Measurements from ENCODE around the gene ZFP69. TPM values are rescaled to one million over a fixed set of nuclear protein-coding genes. Genes with fewer than 3 reads are reported as not detected.
A peak's percentile ranks its signal among the peaks of the same experiment; 100 is the strongest.
"Not testable (repeated sequence)": the region's sequence is repeated elsewhere in the genome, so short reads cannot be mapped to it uniquely, and the experiment has no call there.

ZFP69 gene
- total RNA-seq, 3 donors from 2014 or later = 2.2 to 4.8 (median 4.6) TPM

DNA sequence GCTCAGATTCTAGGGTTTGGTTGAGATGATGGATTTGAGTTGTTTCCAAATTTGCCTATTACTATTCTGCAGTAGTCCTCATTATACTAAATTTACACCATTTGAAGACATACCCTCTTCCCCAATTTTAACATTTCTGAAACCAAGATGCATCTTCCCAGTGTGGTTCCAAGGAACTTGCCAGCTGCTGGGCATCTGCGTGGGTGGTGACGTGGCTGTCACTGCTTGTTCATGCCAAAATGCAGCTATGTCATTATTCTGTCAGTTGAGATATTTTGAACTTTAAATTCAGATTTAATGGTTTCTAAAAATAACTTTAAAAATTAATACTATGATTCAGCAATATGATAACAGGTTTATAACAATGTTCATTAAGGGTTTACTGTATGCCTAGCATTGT is 1.2 kb downstream of the ZFP69 start:
- Histone ChIP-seq H3K9me3 (peaks cover 12 to 29% of the 10 kb centered on the region in 2 donors), H3K4me3 (peak overlapping the region; percentile 76 to 87 (median 79)), H3K27ac (no peak overlapping the region), H3K27me3 (no peaks in the 10 kb centered on the region), H3K4me1 (peaks cover 0 to 3% of the 10 kb centered on the region in 2 donors), H3K36me3 (no peaks in the 10 kb centered on the region)
- no peak for DNase-seq (ENCODE audit: low spot score in 2 of 2)
- intact Hi-C loops (cut with DNase I; ENCODE audit: low total_unique reads) = no loop called here
- TF ChIP-seq POLR2A (IDR thresholded peaks at IDR 0.05) (no peak), POLR2AphosphoS5 (IDR thresholded peaks at IDR 0.05) (no peak)
- TF ChIP-seq, protein P1, sequence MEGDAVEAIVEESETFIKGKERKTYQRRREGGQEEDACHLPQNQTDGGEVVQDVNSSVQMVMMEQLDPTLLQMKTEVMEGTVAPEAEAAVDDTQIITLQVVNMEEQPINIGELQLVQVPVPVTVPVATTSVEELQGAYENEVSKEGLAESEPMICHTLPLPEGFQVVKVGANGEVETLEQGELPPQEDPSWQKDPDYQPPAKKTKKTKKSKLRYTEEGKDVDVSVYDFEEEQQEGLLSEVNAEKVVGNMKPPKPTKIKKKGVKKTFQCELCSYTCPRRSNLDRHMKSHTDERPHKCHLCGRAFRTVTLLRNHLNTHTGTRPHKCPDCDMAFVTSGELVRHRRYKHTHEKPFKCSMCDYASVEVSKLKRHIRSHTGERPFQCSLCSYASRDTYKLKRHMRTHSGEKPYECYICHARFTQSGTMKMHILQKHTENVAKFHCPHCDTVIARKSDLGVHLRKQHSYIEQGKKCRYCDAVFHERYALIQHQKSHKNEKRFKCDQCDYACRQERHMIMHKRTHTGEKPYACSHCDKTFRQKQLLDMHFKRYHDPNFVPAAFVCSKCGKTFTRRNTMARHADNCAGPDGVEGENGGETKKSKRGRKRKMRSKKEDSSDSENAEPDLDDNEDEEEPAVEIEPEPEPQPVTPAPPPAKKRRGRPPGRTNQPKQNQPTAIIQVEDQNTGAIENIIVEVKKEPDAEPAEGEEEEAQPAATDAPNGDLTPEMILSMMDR (IDR thresholded peaks at IDR 0.05) = no peak

DNA sequence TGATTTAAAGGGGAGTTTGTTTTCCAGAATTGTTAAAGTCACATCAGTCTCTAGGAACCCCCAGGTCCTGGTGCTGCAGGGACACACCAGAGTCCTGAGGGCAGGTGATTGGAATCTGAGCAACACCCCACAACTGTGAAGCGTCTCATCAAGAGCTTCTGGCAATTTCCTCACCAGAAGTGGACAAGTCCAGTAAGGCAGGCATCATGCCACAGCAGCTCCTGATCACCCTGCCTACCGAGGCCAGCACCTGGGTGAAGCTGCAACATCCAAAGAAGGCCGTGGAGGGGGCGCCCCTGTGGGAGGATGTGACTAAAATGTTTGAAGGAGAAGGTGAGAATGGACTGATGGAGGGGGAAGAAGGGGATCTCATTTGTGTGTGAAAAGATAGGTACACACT is 2.1 kb downstream of the ZFP69 start:
- Histone ChIP-seq H3K4me3 (no peak overlapping the region), H3K36me3 (no peaks in the 10 kb centered on the region), H3K27ac (no peak overlapping the region), H3K4me1 (peaks cover 0 to 3% of the 10 kb centered on the region in 2 donors), H3K27me3 (no peaks in the 10 kb centered on the region), H3K9me3 (peaks cover 17 to 27% of the 10 kb centered on the region in 2 donors)
- no peak for DNase-seq (ENCODE audit: low spot score in 2 of 2)
- no peak for TF ChIP-seq POLR2AphosphoS5 (IDR thresholded peaks at IDR 0.05)
- no peak for TF ChIP-seq POLR2A (IDR thresholded peaks at IDR 0.05)
- TF ChIP-seq, protein P1 (IDR thresholded peaks at IDR 0.05) = no peak
- intact Hi-C loops (cut with DNase I; ENCODE audit: low total_unique reads) = no loop called here

DNA sequence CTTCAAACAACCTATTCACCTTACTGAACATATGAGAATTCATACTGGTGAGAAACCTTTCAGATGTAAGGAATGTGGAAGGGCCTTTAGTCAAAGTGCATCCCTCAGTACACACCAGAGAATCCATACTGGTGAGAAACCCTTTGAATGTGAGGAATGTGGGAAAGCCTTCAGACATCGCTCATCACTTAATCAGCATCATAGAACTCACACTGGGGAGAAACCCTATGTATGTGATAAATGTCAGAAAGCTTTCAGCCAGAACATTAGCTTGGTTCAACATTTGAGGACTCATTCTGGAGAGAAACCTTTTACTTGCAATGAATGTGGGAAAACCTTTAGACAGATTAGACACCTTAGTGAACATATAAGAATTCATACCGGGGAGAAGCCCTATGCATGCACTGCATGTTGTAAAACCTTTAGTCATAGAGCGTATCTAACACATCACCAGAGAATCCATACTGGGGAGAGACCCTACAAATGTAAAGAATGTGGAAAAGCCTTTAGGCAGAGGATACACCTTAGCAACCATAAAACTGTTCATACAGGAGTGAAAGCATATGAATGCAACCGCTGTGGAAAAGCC is 18.3 kb downstream of the ZFP69 start:
- intact Hi-C loops (cut with DNase I; ENCODE audit: low total_unique reads) = no loop called here
- H3K9me3 ChIP-seq = peaks cover 70 to 85% of the 10 kb centered on the region in 2 donors
- H3K4me3 ChIP-seq = peak overlapping the region in 1 of 3 donors; percentile 15
- H3K27ac ChIP-seq = no peak overlapping the region
- TF ChIP-seq, protein P1 (IDR thresholded peaks at IDR 0.05) = no peak
- TF ChIP-seq POLR2AphosphoS5 (IDR thresholded peaks at IDR 0.05) = no peak
- no peak for TF ChIP-seq POLR2A (IDR thresholded peaks at IDR 0.05)
- no peaks in the 10 kb centered on the region for H3K27me3 ChIP-seq
- peaks cover 20% of the 10 kb centered on the region for H3K36me3 ChIP-seq
- no peaks in the 10 kb centered on the region for H3K4me1 ChIP-seq
- no peak for DNase-seq (ENCODE audit: low spot score in 2 of 2)

DNA sequence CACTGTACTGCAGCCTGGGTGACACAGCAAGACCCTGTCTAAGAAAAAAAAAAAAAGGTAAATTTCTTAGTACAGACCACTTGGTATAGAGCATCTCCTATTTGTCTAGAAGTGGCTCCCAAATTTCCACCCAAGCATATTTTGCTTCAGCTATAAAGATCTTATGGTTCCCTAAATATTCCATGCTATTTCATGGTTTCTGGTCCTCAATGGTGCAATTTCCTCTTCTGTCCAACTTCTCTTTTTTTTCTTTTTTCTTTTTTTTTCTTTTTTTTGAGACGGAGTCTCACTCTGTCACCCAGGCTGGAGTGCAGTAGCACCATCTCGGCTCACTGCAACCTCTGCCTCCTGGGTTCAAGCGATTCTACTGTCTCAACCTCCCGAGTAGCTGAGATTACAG is 25.6 kb downstream of the ZFP69 start:
- H3K4me3 ChIP-seq; H3K27ac ChIP-seq; H3K27me3 ChIP-seq; intact Hi-C loops (cut with DNase I; ENCODE audit: low total_unique reads); H3K4me1 ChIP-seq; DNase-seq (ENCODE audit: low spot score in 2 of 2); H3K36me3 ChIP-seq: not testable (repeated sequence)
- peaks cover 57 to 68% of the 10 kb centered on the region in 2 donors for H3K9me3 ChIP-seq

DNA sequence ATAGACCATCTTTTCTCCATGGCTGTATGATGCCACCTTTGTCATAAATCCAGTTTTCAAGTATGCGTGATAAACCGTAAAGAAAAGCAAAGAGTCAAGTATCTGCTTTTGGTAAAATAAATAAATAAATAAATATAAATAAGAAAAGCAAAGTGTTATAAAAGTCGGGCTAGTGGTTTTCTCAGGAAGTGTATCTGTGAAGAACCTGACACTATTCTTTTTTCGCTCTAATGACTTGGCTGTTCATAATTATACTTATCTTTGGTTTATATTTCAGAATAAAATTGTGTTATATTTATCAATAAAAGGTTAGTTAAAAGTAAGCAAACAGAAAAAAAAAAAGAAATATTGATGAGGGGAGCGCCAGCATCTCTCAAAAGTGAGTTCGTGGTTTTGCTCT is 30.9 kb downstream of the ZFP69 start:
- Histone ChIP-seq H3K27me3 (no peaks in the 10 kb centered on the region), H3K9me3 (peaks cover 15 to 24% of the 10 kb centered on the region in 2 donors), H3K36me3 (no peaks in the 10 kb centered on the region), H3K4me1 (peaks cover 0 to 6% of the 10 kb centered on the region in 2 donors), H3K4me3 (peak overlapping the region; percentile 69 to 84 (median 80)), H3K27ac (peak overlapping the region; percentile 73 to 75)
- no peak for DNase-seq (ENCODE audit: low spot score in 2 of 2)
- no peak for TF ChIP-seq POLR2A (IDR thresholded peaks at IDR 0.05)
- TF ChIP-seq POLR2AphosphoS5 (IDR thresholded peaks at IDR 0.05) = no peak
- TF ChIP-seq, protein P1 (IDR thresholded peaks at IDR 0.05) = no peak
- intact Hi-C loops (cut with DNase I; ENCODE audit: low total_unique reads) = no loop called here
